Psoas muscle (tissue), 8 donors: ENCODE data around the gene GBP5. TPM values are rescaled to one million over a fixed set of nuclear protein-coding genes. Genes with fewer than 3 reads are reported as not detected.

Experiments
- ATAC-seq, 4 donors: fragments of 200-7000 bp; cut with Tn5 transposase; one replicate each; pipeline ENCODE4 v1.9.1; 2020; ENCODE audit warnings: moderate library complexity in 3 of 4, mild to moderate bottlenecking in 2 of 4
- DNase-seq, 2 donors: peaks; one replicate each; pipeline ENCODE4 v3.0.0-alpha.2; 2020
- H3K27ac ChIP-seq: fragments of 200-600 bp; one replicate; pipeline ENCODE4 v1.8.0; 2022
- H3K27me3 ChIP-seq, 3 donors: fragments of 200-600 bp in 1 of 3; one replicate each; pipeline versions ENCODE4 v1.6.1 to v1.8.0; 2013 to 2022; ENCODE audit warnings: low read length in 2 of 3, mild to moderate bottlenecking in 2 of 3, moderate library complexity in 1 of 3; ENCODE audit not compliant: insufficient read depth in 3 of 3
- H3K36me3 ChIP-seq, 2 donors: fragments of 200-600 bp in 1 of 2; one replicate each; pipeline versions ENCODE4 v1.6.1 to v1.8.0; 2013 to 2022; ENCODE audit warnings: low read depth in 1 of 2, mild to moderate bottlenecking in 1 of 2, moderate library complexity in 1 of 2; ENCODE audit not compliant: insufficient read depth in 1 of 2
- H3K4me1 ChIP-seq: fragments of 200-600 bp; one replicate; pipeline ENCODE4 v1.8.0; 2022
- H3K4me3 ChIP-seq: fragments of 200-600 bp; one replicate; pipeline ENCODE4 v1.8.0; 2022; ENCODE audit warnings: mild to moderate bottlenecking
- H3K9me3 ChIP-seq: fragments of 200-600 bp; one replicate; pipeline ENCODE4 v1.8.0; 2022
- CTCF ChIP-seq: fragments of 200-600 bp; IDR thresholded peaks from one replicate; pipeline ENCODE4 v1.8.0; 2022; ENCODE audit warnings: antibody characterized with exemption
- WGBS, 3 donors: extraction: QIAGEN DNeasy Blood & Tissue Kit; methylation state at CpG; one replicate each; pipeline versions ENCODE4 v1.1.6 to v1.1.7; 2013; 5-methylcytosine and 5-hydroxymethylcytosine counted together
- intact Hi-C, 2 donors: fragments of 100-400 bp; cut with DNase I; formaldehyde crosslinking; loops; one replicate each; pipeline versions ENCODE4 v1.11.0 to v1.14.2; 2022
- polyA plus RNA-seq, 3 donors: library from polyadenylated mRNA; stranded (reverse); fragments of 200-250 nt; gene quantifications; one replicate each; pipeline ENCODE4 v1.2.3, GENCODE V29; 2013
- total RNA-seq, 4 donors: library from RNA; stranded (reverse); fragmentation: NEBNext Ultra II Directional in 2 of 4; extraction: Animal tissue kit (Norgen Biotek cat#: 25700) in 2 of 4; gene quantifications; one replicate each; pipeline versions ENCODE4 v1.2.1 to v1.2.4, GENCODE V29; 2021 to 2023
- donor health status: healthy with polysubstance abuse.
- donor health status: DM: no; HTN: no; CAD: no; lungs with moderate emphysema.
- donor health status: Bipolar disorder and iron deficiency.
- donor health status: healthy.
- donor health status: DM: yes; HTN: yes; CAD: no.
- donor health status: DM: no; HTN: no; CAD: no.
- donor health status: DM: no; HTN: no; CAD: no.
- donor health status: DM: yes; HTN: yes; CAD: no.

Gene GBP5
- total and polyA plus RNA-seq, 7 donors: 0.16 to 0.74 (median 0.29) TPM

DNA sequence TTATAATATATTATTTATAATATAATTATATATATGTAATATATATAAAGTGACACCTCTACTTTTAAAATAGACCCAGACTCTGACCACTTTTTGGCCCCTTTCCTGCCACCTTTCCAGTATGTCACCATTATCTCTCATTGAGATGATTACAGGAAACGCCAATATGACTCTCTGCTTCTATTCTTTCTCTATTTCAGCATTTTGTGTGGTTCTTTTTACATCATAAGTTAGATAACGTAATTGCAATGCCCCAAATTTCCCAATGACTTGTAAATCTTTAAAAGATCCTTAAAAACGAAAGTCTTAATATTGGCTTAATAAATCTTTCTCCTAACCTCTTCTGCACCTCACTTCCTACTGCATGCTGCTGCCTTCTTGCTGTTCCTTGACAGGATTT is 8.1 kb upstream of the GBP5 start:
- H3K27me3 ChIP-seq: no peaks in the 10 kb centered on the region
- no peak overlapping the region for H3K4me3 ChIP-seq
- 69 to 76% (median 75%) methylated on average over 3 of the region's 3 CpGs for WGBS, 3 donors
- ATAC-seq (no peak), DNase-seq (no peak)
- H3K9me3 ChIP-seq: no peaks in the 10 kb centered on the region
- H3K36me3 ChIP-seq: no peaks in the 10 kb centered on the region
- no peak overlapping the region for H3K27ac ChIP-seq
- H3K4me1 ChIP-seq: no peaks in the 10 kb centered on the region
- intact Hi-C loops: no loop called here
- TF ChIP-seq CTCF: no peak

DNA sequence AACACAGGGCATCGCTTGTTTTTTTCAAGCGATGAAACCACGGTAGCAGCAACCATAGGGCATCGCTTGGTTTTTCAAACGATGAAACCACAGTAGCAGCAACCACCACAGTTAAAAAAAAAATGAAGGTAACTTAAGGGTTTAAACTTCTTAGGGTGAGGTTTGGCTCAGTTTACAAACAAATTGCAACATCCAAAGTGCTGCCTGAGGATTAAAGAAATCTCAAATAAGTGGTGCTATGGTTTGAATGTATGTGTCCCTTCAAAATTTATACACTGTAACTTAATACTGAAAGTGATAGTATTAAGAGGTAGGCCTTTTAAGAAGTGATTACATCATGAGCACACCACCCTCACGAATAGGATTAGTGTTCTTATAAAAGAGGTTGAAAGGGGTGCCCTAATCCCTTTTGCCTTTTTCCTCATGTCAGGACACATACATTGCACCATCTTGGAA is 6.4 kb upstream of the GBP5 start:
- Histone ChIP-seq H3K27ac (no peak overlapping the region), H3K4me3 (no peak overlapping the region), H3K27me3 (no peaks in the 10 kb centered on the region), H3K9me3 (no peaks in the 10 kb centered on the region), H3K36me3 (no peaks in the 10 kb centered on the region), H3K4me1 (peaks cover 3% of the 10 kb centered on the region)
- WGBS, 3 donors: 70 to 74% (median 72%) methylated on average over 6 of the region's 6 CpGs
- DNase-seq (no peak), ATAC-seq (no peak)
- no peak for TF ChIP-seq CTCF
- intact Hi-C loops: no loop called here

DNA sequence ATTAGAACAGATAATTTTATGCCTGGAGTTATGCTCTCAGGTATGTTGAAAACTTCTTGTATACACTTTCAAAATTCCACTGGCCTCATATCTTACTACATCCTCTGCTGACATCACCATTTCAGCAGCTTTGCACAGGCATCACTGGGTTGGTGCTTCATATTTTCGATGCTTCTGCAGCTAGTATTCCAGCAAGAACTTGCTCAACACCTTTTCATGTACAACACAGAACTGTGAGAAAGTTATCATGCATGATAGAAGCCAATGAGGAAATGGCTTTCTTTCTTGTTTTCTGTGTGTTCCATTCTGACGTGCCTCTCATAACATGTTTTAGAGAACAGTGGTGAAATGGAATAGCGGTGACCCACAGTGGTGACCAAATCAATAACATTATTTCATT is 5.1 kb upstream of the GBP5 start:
- H3K4me3 ChIP-seq: no peak overlapping the region
- H3K36me3 ChIP-seq: no peaks in the 10 kb centered on the region
- H3K4me1 ChIP-seq: peaks cover 3% of the 10 kb centered on the region
- intact Hi-C loops: no loop called here
- WGBS, 3 donors: 85 to 88% (median 86%) methylated on average over 3 of the region's 3 CpGs
- H3K9me3 ChIP-seq: no peaks in the 10 kb centered on the region
- ATAC-seq: no peak
- H3K27ac ChIP-seq: no peak overlapping the region
- DNase-seq: no peak
- no peaks in the 10 kb centered on the region for H3K27me3 ChIP-seq
- TF ChIP-seq CTCF: no peak

DNA sequence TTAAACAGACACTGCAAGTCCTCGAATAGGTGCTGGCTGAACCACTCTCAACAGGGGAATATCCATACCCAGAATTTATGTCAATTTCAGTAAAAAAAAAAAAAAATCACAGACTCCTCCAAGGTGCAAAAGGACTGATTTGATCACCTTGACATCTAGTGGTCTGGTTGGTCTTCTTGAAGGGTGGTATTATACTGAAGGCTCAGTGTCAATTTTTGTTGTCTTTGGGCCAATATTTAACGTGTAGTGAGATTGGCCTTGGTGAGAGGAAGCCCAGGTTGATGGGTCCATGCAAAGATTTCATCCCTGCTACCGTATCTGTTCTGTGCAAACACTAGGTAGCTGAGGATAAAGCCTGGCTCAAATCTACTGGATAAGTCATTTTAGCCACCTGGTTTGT is 4.0 kb upstream of the GBP5 start:
- ATAC-seq (no peak), DNase-seq (no peak)
- Histone ChIP-seq H3K27me3 (no peaks in the 10 kb centered on the region), H3K36me3 (no peaks in the 10 kb centered on the region), H3K27ac (no peak overlapping the region), H3K9me3 (no peaks in the 10 kb centered on the region), H3K4me3 (no peak overlapping the region), H3K4me1 (peaks cover 3% of the 10 kb centered on the region)
- 55 to 68% (median 56%) methylated on average over 3 of the region's 3 CpGs for WGBS, 3 donors
- intact Hi-C loops: no loop called here
- TF ChIP-seq CTCF: no peak

DNA sequence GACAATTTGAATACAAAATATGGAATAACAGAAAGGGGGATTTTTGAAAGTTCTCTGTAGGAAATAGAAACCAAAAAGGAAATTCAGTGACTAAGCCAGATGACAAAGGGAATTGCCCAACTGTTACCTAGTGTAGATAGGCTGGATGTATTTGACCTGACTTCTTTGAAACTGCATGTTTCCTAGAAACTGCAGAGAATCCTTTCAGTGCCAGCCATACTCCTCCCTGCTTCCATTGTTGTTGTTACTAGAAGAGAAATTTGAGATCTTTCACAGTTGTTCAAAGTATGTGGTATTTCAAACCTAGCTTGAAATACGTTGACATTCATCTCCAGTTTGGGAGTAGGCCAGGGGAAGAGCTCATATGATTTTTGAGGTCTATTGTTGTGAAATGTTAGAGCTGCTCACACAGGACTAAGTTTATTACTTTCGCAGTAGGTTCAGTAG is 1.8 kb upstream of the GBP5 start:
- peaks cover 3% of the 10 kb centered on the region for H3K4me1 ChIP-seq
- no peaks in the 10 kb centered on the region for H3K27me3 ChIP-seq
- peak in 2 of 4 donors; percentile 43 to 80 for ATAC-seq
- no peak for DNase-seq
- H3K36me3 ChIP-seq: no peaks in the 10 kb centered on the region
- no peaks in the 10 kb centered on the region for H3K9me3 ChIP-seq
- WGBS, 3 donors: 15 to 35% (median 21%) methylated on average over 2 of the region's 2 CpGs
- no peak overlapping the region for H3K27ac ChIP-seq
- no peak overlapping the region for H3K4me3 ChIP-seq
- no peak for TF ChIP-seq CTCF
- intact Hi-C loops: no loop called here
